HFF-Myc (cell line): Measurements from ENCODE around the gene HDAC7.

Experiments
- DNase-seq: peaks from one replicate; pipeline ENCODE4 v3.0.0-alpha.2; 2011; ENCODE audit warnings: low read depth; ENCODE audit errors: extremely low read depth
- H3K4me3 ChIP-seq: replicated peaks from 2 replicates; pipeline ENCODE4 v1.5.1; 2011; ENCODE audit warnings: low read depth, mild to moderate bottlenecking, control low read depth, low read length
- TF ChIP-seq, protein P1 (sequence below): IDR thresholded peaks from 2 replicates; pipeline ENCODE4 v1.5.1; 2012; ENCODE audit warnings: mild to moderate bottlenecking, low read depth, low read length, control low read depth; ENCODE audit errors: missing control alignments

HDAC7 gene

DNA sequence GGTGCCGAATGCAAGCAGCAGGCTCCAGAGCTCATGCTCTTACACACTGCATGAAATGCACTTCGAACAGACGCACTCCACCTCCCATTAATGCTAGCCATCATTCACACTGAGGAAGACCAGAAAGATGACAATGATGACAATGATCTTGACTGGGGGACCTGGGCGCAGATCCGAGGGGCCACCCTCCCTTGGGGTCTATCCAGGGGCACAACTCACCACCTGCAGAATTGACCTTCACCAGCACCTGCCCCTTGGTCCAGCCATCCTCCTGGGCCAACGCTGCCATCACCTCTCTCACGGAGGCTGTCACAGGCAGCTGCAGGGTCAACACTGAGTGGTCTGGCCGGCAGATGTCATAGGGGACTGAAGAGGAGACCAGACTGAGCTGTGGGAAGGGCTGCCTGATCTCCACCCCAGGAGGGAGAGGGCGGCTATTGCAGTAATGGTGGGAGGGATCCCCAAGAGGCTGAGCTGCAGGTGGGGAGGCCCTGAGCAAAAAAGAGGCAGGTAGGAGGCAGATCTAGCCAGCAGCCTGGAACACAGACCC lies 76.3 kb downstream of the HDAC7 start:
- DNase-seq: no peak
- TF ChIP-seq, protein P1, sequence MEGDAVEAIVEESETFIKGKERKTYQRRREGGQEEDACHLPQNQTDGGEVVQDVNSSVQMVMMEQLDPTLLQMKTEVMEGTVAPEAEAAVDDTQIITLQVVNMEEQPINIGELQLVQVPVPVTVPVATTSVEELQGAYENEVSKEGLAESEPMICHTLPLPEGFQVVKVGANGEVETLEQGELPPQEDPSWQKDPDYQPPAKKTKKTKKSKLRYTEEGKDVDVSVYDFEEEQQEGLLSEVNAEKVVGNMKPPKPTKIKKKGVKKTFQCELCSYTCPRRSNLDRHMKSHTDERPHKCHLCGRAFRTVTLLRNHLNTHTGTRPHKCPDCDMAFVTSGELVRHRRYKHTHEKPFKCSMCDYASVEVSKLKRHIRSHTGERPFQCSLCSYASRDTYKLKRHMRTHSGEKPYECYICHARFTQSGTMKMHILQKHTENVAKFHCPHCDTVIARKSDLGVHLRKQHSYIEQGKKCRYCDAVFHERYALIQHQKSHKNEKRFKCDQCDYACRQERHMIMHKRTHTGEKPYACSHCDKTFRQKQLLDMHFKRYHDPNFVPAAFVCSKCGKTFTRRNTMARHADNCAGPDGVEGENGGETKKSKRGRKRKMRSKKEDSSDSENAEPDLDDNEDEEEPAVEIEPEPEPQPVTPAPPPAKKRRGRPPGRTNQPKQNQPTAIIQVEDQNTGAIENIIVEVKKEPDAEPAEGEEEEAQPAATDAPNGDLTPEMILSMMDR: no peak
- no peak overlapping the region for H3K4me3 ChIP-seq

DNA sequence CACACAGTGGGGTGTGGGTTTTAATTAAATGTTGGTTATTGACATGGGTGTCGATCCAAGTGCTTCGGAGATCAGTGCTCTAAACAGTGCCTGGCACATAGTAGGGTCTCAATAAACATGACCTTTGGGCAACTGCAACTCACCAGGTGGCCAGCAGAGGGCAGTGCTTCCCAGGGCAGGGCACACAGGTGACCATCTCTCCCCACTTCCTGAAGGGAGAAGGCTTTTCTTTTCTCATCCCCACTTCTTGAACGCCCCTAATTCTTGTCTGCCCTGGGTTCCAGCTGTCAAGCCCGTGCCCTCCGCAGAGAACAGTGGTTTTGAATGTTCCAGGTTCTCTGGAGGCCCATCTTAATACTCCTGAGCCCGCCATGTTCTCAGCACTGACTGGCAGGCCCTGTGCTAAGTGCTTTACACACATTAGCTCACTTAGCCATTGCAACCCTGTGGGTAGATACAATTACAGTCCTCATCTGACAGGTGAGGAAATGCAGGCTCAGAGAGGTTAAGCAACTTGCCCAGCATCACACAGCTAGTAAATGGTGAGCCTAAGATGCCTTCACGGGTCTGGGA lies 77.4 kb downstream of the HDAC7 start:
- no peak for DNase-seq
- TF ChIP-seq, protein P1: peak; percentile 98
- no peak overlapping the region for H3K4me3 ChIP-seq

GRCh38 chr12:47741340-47741703 lies 78.4 kb downstream of the HDAC7 start:
- no peak overlapping the region for H3K4me3 ChIP-seq
- TF ChIP-seq, protein P1: no peak
- no peak for DNase-seq

GRCh38 chr12:47740606-47741339 lies 78.9 kb downstream of the HDAC7 start:
- TF ChIP-seq, protein P1: no peak
- no peak overlapping the region for H3K4me3 ChIP-seq
- DNase-seq: no peak

DNA sequence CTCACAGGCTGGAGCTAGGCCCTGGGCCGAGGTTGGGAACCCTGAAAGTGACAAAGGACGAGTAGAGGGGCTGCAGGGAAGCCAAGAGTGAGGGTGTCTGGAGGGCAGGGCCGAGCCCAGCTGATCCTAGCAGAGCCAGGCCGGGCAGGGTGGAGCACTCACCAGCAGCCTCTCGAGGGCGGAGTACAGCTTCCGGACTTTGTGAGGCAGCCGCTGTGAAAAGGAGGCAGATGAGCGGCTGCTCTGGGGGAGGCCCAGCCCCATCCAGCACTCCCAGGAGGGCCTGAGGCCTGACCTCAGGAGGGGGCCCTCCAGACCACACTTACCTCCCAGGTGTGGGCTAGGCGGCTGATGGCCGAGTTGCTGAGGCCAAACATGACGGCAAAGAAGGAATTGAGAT lies 79.7 kb downstream of the HDAC7 start:
- TF ChIP-seq, protein P1: no peak
- no peak overlapping the region for H3K4me3 ChIP-seq
- no peak for DNase-seq

- H3K4me3 ChIP-seq: no peak overlapping the region
- DNase-seq: no peak
- TF ChIP-seq, protein P1: no peak
These were observed 80.4 kb downstream of the HDAC7 start for GRCh38 chr12:47739297-47739696.
